Lung (tissue), 12 donors: ENCODE measurements around the gene ATP10D. TPM values are rescaled to one million over a fixed set of nuclear protein-coding genes. Genes with fewer than 3 reads are reported as not detected.

ENCODE experiments used
- ATAC-seq: fragments of 200-7000 bp; cut with Tn5 transposase; one replicate; pipeline ENCODE4 v1.9.1; 2020; ENCODE audit warnings: moderate number of reproducible peaks; ENCODE audit not compliant: insufficient read depth, low FRiP score
- DNase-seq, 3 donors: peaks; one replicate each; pipeline ENCODE4 v3.0.0-alpha.2; 2013 to 2017
- H3K27ac ChIP-seq, 2 donors: one replicate each; pipeline ENCODE4 v1.5.1; 2013; ENCODE audit warnings: mild to moderate bottlenecking in 2 of 2, moderate library complexity in 2 of 2, control low read depth in 1 of 2, inconsistent platforms in 1 of 2, low read depth in 1 of 2, low read length in 1 of 2
- H3K27me3 ChIP-seq, 3 donors: one replicate each; pipeline ENCODE4 v1.5.1; 2013; ENCODE audit warnings: low read length in 2 of 3; ENCODE audit not compliant: control insufficient read depth in 3 of 3, insufficient read depth in 3 of 3
- H3K36me3 ChIP-seq, 4 donors: one replicate each; pipeline ENCODE4 v1.5.1; 2013; ENCODE audit warnings: low read length in 4 of 4, mild to moderate bottlenecking in 1 of 4, moderate library complexity in 1 of 4; ENCODE audit not compliant: control insufficient read depth in 4 of 4, insufficient read depth in 4 of 4
- H3K4me1 ChIP-seq, 5 donors: one replicate each; pipeline ENCODE4 v1.5.1; 2013; ENCODE audit warnings: low read length in 5 of 5, mild to moderate bottlenecking in 2 of 5, moderate library complexity in 1 of 5; ENCODE audit not compliant: control insufficient read depth in 5 of 5, insufficient read depth in 5 of 5
- H3K4me3 ChIP-seq: one replicate; pipeline ENCODE4 v1.5.1; 2013; ENCODE audit warnings: mild to moderate bottlenecking, control low read depth, moderate library complexity
- H3K9ac ChIP-seq, 2 donors: one replicate each; pipeline ENCODE4 v1.5.1; 2013; ENCODE audit warnings: low read length in 2 of 2, control low read depth in 1 of 2; ENCODE audit not compliant: insufficient read depth in 1 of 2
- H3K9me3 ChIP-seq, 4 donors: one replicate each; pipeline ENCODE4 v1.5.1; 2013; ENCODE audit warnings: low read length in 3 of 4, mild to moderate bottlenecking in 1 of 4, moderate library complexity in 1 of 4; ENCODE audit not compliant: control insufficient read depth in 4 of 4, insufficient read depth in 3 of 4
- WGBS, 2 donors: extraction: QIAGEN DNeasy Blood & Tissue Kit; methylation state at CpG; one replicate each; pipeline ENCODE4 v1.1.7; 2013; 5-methylcytosine and 5-hydroxymethylcytosine counted together
- polyA plus RNA-seq, 2 donors: library from polyadenylated mRNA; stranded (reverse); fragments of 200-250 nt; gene quantifications; one replicate each; pipeline ENCODE4 v1.2.1, GENCODE V29; 2013
- total RNA-seq, 2 donors: library from RNA; depleted of rRNA in 1 of 2; stranded (reverse); fragments of >200 nt in 1 of 2; gene quantifications; one replicate each; pipeline ENCODE4 v1.2.1, GENCODE V29; 2014 to 2021
- TF ChIP-seq, protein P1 (sequence below): IDR thresholded peaks from 2 replicates; pipeline ENCODE4 v1.5.1; 2012; ENCODE audit warnings: mild to moderate bottlenecking; ENCODE audit errors: control extremely low read depth, extremely low read depth
- donor health status: control.
- donor health status: control.
- donor health status: Bipolar disorder and iron deficiency.
- donor health status: healthy.
- donor health status: DM: yes; HTN: yes; CAD: no.

Gene ATP10D
- total and polyA plus RNA-seq, 4 donors, result 3.1 to 34.9 (median 14.9) TPM

DNA sequence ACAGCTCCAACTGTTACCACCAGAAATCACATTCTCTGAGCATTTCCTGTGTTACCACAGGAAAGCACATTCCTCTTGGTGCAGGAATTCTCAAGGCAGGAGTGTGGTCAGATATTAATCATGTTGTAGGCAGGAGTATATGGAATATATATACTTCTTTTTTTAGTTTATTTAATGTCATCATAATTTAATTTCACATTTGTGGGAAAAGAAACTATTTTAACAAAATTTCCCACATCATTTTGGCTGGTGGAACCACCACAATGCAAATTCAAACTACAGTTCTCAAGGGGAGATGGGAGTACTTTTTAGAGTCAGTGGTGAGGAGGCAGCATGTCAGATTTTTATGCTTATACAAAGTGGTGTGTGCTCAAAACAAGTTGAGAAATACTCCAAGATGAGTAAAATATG is 139.0 kb downstream of the ATP10D start:
- TF ChIP-seq, protein P1, sequence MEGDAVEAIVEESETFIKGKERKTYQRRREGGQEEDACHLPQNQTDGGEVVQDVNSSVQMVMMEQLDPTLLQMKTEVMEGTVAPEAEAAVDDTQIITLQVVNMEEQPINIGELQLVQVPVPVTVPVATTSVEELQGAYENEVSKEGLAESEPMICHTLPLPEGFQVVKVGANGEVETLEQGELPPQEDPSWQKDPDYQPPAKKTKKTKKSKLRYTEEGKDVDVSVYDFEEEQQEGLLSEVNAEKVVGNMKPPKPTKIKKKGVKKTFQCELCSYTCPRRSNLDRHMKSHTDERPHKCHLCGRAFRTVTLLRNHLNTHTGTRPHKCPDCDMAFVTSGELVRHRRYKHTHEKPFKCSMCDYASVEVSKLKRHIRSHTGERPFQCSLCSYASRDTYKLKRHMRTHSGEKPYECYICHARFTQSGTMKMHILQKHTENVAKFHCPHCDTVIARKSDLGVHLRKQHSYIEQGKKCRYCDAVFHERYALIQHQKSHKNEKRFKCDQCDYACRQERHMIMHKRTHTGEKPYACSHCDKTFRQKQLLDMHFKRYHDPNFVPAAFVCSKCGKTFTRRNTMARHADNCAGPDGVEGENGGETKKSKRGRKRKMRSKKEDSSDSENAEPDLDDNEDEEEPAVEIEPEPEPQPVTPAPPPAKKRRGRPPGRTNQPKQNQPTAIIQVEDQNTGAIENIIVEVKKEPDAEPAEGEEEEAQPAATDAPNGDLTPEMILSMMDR, result no peak
- no peaks in the 10 kb centered on the region for H3K9me3 ChIP-seq
- DNase-seq (no peak), ATAC-seq (no peak)
- H3K4me1 ChIP-seq, result no peaks in the 10 kb centered on the region
- no peaks in the 10 kb centered on the region for H3K27me3 ChIP-seq
- H3K4me3 ChIP-seq, result no peak overlapping the region
- no peaks in the 10 kb centered on the region for H3K36me3 ChIP-seq
- no peak overlapping the region for H3K9ac ChIP-seq
- H3K27ac ChIP-seq, result no peak overlapping the region

DNA sequence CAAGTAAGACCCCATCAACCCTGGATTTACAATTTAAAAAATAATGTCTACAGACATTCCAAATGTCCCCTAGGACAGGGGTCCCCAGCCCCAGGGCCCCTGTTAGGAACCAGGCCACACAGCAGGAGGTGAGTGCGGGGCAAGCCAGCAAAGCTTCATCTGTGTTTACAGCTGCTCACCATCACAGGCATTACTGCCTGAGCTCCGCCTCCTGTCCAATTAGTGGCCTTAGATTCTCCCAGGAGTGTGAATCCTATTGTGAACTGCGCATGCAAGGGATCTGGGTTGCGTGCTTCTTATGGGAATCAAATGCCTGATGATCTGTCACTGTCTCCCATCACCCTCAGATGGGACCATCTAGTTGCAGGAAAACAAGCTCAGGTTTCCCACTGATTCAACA is 146.1 kb downstream of the ATP10D start:
- Histone ChIP-seq H3K27ac (no peak overlapping the region), H3K4me1 (no peaks in the 10 kb centered on the region), H3K4me3 (no peak overlapping the region), H3K27me3 (no peaks in the 10 kb centered on the region), H3K9me3 (no peaks in the 10 kb centered on the region), H3K9ac (no peak overlapping the region), H3K36me3 (no peaks in the 10 kb centered on the region)
- ATAC-seq (no peak), DNase-seq (no peak)
- TF ChIP-seq, protein P1, result no peak
- WGBS, 2 donors, result 94% methylated on average over 4 of the region's 4 CpGs

- no peak for ATAC-seq
- H3K9me3 ChIP-seq, result peaks cover 0 to 4% (median 0%) of the 10 kb centered on the region in 4 donors
- H3K36me3 ChIP-seq, result peaks cover 0 to 6% (median 0%) of the 10 kb centered on the region in 4 donors
- no peak overlapping the region for H3K4me3 ChIP-seq
- no peak overlapping the region for H3K9ac ChIP-seq
- no peaks in the 10 kb centered on the region for H3K27me3 ChIP-seq
- TF ChIP-seq, protein P1, result no peak
- H3K27ac ChIP-seq, result no peak overlapping the region
- H3K4me1 ChIP-seq, result peaks cover 0 to 8% (median 0%) of the 10 kb centered on the region in 5 donors
- WGBS, 2 donors, result 46 to 54% methylated on average over 3 of the region's 3 CpGs
- no peak for DNase-seq
Observed at GRCh38 chr4:47639531-47639930, 154.5 kb downstream of the ATP10D start.

DNA sequence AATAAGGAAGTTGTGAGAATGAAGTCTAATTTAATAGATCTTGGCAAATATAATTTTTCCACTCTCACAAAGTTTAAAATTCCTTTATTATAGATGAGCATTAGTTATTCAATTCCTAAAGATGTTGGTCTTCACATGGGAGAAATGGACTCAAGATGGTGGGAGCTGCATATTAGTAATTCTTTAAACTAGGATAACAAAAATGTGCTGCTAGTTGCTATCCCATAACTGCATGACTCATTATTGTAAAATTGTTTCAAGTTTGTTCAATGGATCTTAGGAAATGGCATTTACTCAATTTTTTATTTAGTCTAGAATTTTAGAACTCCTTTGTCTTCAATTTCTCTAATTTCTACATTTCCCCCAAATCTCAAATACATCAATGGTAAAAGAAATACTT is 155.8 kb downstream of the ATP10D start:
- peaks cover 0 to 4% (median 0%) of the 10 kb centered on the region in 4 donors for H3K9me3 ChIP-seq
- H3K9ac ChIP-seq, result no peak overlapping the region
- H3K4me3 ChIP-seq, result no peak overlapping the region
- H3K27me3 ChIP-seq, result no peaks in the 10 kb centered on the region
- H3K36me3 ChIP-seq, result peaks cover 0 to 6% (median 0%) of the 10 kb centered on the region in 4 donors
- H3K4me1 ChIP-seq, result peaks cover 0 to 8% (median 0%) of the 10 kb centered on the region in 5 donors
- H3K27ac ChIP-seq, result no peak overlapping the region
- DNase-seq (no peak), ATAC-seq (no peak)
- TF ChIP-seq, protein P1, result no peak
